Ectodermal cell (in vitro differentiated cells): ENCODE measurements around the gene OR6K6.

Experiments
- H3K27ac ChIP-seq: 2 replicates; pipeline ENCODE4 v1.7.0; 2013; ENCODE audit warnings: mild to moderate bottlenecking, low read depth, low read length; ENCODE audit not compliant: insufficient read depth, poor library complexity, severe bottlenecking
- H3K27me3 ChIP-seq: 2 replicates; pipeline ENCODE4 v1.7.0; 2013; ENCODE audit warnings: mild to moderate bottlenecking, low read length; ENCODE audit not compliant: insufficient read depth, control insufficient read depth, poor library complexity, severe bottlenecking
- H3K36me3 ChIP-seq: one replicate; pipeline ENCODE4 v1.7.0; 2013; ENCODE audit warnings: low read length; ENCODE audit not compliant: control insufficient read depth, insufficient read depth
- H3K4me1 ChIP-seq: one replicate; pipeline ENCODE4 v1.7.0; 2013; ENCODE audit warnings: low read length; ENCODE audit not compliant: control insufficient read depth, insufficient read depth
- H3K4me3 ChIP-seq: 2 replicates; pipeline ENCODE4 v1.7.0; 2013; ENCODE audit warnings: low read depth, low read length, control low read depth; ENCODE audit not compliant: insufficient read depth
- H3K9me3 ChIP-seq: 2 replicates; pipeline ENCODE4 v1.7.0; 2013; ENCODE audit warnings: mild to moderate bottlenecking, low read length, moderate library complexity; ENCODE audit not compliant: control insufficient read depth
- WGBS, 2 experiments: methylation state at CpG; one replicate each; pipeline ENCODE4 v1.1.7; 2013; ENCODE audit warnings: missing lambda C conversion rate in 2 of 2; 5-methylcytosine and 5-hydroxymethylcytosine counted together

OR6K6 gene

GRCh38 chr1:158799689-158800088 lies 45.2 kb downstream of the OR6K6 start:
- WGBS, 2 experiments = 90 to 98% methylated on average over 4 of the region's 4 CpGs
- Histone ChIP-seq H3K4me1 (no peaks in the 10 kb centered on the region), H3K27me3 (no peaks in the 10 kb centered on the region), H3K36me3 (no peaks in the 10 kb centered on the region), H3K27ac (no peak overlapping the region), H3K4me3 (no peak overlapping the region), H3K9me3 (no peaks in the 10 kb centered on the region)

GRCh38 chr1:158800526-158800925 lies 46.0 kb downstream of the OR6K6 start:
- Histone ChIP-seq H3K27me3 (no peaks in the 10 kb centered on the region), H3K4me3 (no peak overlapping the region), H3K27ac (no peak overlapping the region), H3K36me3 (no peaks in the 10 kb centered on the region), H3K9me3 (no peaks in the 10 kb centered on the region), H3K4me1 (no peaks in the 10 kb centered on the region)
- WGBS, 2 experiments = 88 to 93% methylated on average over 1 to 2 of the region's 2 CpGs

GRCh38 chr1:158801396-158801795 lies 46.9 kb downstream of the OR6K6 start:
- H3K36me3 ChIP-seq = no peaks in the 10 kb centered on the region
- 78 to 93% methylated on average over 1 of the region's 1 CpG for WGBS, 2 experiments
- no peaks in the 10 kb centered on the region for H3K9me3 ChIP-seq
- no peak overlapping the region for H3K4me3 ChIP-seq
- no peaks in the 10 kb centered on the region for H3K27me3 ChIP-seq
- H3K27ac ChIP-seq = no peak overlapping the region
- H3K4me1 ChIP-seq = no peaks in the 10 kb centered on the region

GRCh38 chr1:158803678-158804077 lies 49.2 kb downstream of the OR6K6 start:
- no peak overlapping the region for H3K27ac ChIP-seq
- H3K27me3 ChIP-seq = no peaks in the 10 kb centered on the region
- WGBS, 2 experiments = 83 to 92% methylated on average over 1 of the region's 1 CpG
- no peaks in the 10 kb centered on the region for H3K36me3 ChIP-seq
- H3K4me1 ChIP-seq = no peaks in the 10 kb centered on the region
- no peaks in the 10 kb centered on the region for H3K9me3 ChIP-seq
- no peak overlapping the region for H3K4me3 ChIP-seq
